IMR-90 (cell line): ENCODE data around the gene RNF11. TPM values are rescaled to one million over a fixed set of nuclear protein-coding genes. Genes with fewer than 3 reads are reported as not detected.

ENCODE experiments used
- ATAC-seq: fragments of 200-7000 bp; cut with Tn5 transposase; 2 replicates; pipeline ENCODE4 v1.9.1; 2020; ENCODE audit warnings: low read depth, mild to moderate bottlenecking, moderate library complexity
- BruUV-seq: library from RNA; stranded (reverse); fragments of 400-500 nt; replicated peaks from 2 replicates; lab custom pipeline; 2021; lab: Mats Ljungman, UMichigan
- CTCF ChIA-PET: fragments of 300-600 bp; formaldehyde crosslinking; extraction: SDS; loops from one replicate; lab custom pipeline; 2021; ENCODE audit warnings: antibody characterized with exemption; lab: Yijun Ruan, JAX
- POLR2A ChIA-PET: fragments of 300-600 bp; sonication (Branson Sonifier 250); formaldehyde crosslinking; loops from one replicate; lab custom pipeline; 2022; ENCODE audit warnings: antibody characterized with exemption; ENCODE audit not compliant: unreplicated experiment; lab: Charles Lee
- DNase-seq: peaks from one replicate; pipeline ENCODE4 v3.0.0; 2013
- H2AFZ ChIP-seq: replicated peaks from 2 replicates; pipeline ENCODE3; 2013; ENCODE audit warnings: low read length, mild to moderate bottlenecking; ENCODE audit not compliant: poor library complexity
- H2AK5ac ChIP-seq: 2 replicates; pipeline ENCODE4 v1.6.1; 2013; ENCODE audit warnings: low read depth, low read length, inconsistent platforms
- H2AK9ac ChIP-seq: replicated peaks from 2 replicates; pipeline ENCODE3; 2013; ENCODE audit warnings: mild to moderate bottlenecking, low read depth, low read length, moderate library complexity; ENCODE audit not compliant: poor library complexity
- H2BK120ac ChIP-seq: 2 replicates; pipeline ENCODE4 v1.6.1; 2013; ENCODE audit warnings: low read depth, low read length, inconsistent platforms
- H2BK15ac ChIP-seq: 3 replicates; pipeline ENCODE4 v1.6.1; 2013; ENCODE audit warnings: low read depth, low read length, inconsistent platforms
- H2BK20ac ChIP-seq: 2 replicates; pipeline ENCODE4 v1.6.1; 2013; ENCODE audit warnings: low read depth, mild to moderate bottlenecking, inconsistent platforms, low read length, moderate library complexity
- H2BK5ac ChIP-seq: 2 replicates; pipeline ENCODE4 v1.6.1; 2013; ENCODE audit warnings: mild to moderate bottlenecking, low read depth, low read length, inconsistent platforms; ENCODE audit not compliant: poor library complexity, severe bottlenecking
- H3K14ac ChIP-seq: replicated peaks from 2 replicates; pipeline ENCODE4 v1.6.1; 2013; ENCODE audit warnings: low read depth, low read length, inconsistent platforms
- H3K18ac ChIP-seq: 2 replicates; pipeline ENCODE4 v1.6.1; 2013; ENCODE audit warnings: low read depth, low read length, control low read depth
- H3K23ac ChIP-seq: 2 replicates; pipeline ENCODE4 v1.6.1; 2013; ENCODE audit warnings: low read depth, low read length, inconsistent platforms
- H3K27ac ChIP-seq: 2 replicates; pipeline ENCODE4 v1.5.1; 2013; ENCODE audit warnings: mild to moderate bottlenecking, control low read depth, low read length; ENCODE audit not compliant: insufficient read depth
- H3K27me3 ChIP-seq: 2 replicates; pipeline ENCODE4 v1.6.1; 2013; ENCODE audit warnings: low read length; ENCODE audit not compliant: control insufficient read depth, insufficient read depth
- H3K36me3 ChIP-seq: 2 replicates; pipeline ENCODE4 v1.6.1; 2013; ENCODE audit warnings: low read length, mixed read lengths; ENCODE audit not compliant: control insufficient read depth, insufficient read depth
- H3K4ac ChIP-seq: 2 replicates; pipeline ENCODE4 v1.6.1; 2013; ENCODE audit warnings: low read depth, low read length, inconsistent platforms
- H3K4me1 ChIP-seq: 2 replicates; pipeline ENCODE4 v1.6.1; 2013; ENCODE audit warnings: low read length, mixed read lengths; ENCODE audit not compliant: control insufficient read depth, insufficient read depth
- H3K4me2 ChIP-seq: 2 replicates; pipeline ENCODE4 v1.6.1; 2013; ENCODE audit warnings: low read depth, mild to moderate bottlenecking, control low read depth, low read length, moderate library complexity
- H3K4me3 ChIP-seq: 2 replicates; pipeline ENCODE4 v1.5.1; 2013; ENCODE audit warnings: low read depth, mild to moderate bottlenecking, control low read depth, low read length, moderate library complexity; ENCODE audit not compliant: insufficient read depth
- H3K56ac ChIP-seq: 2 replicates; pipeline ENCODE4 v1.6.1; 2013; ENCODE audit warnings: low read length, inconsistent platforms; ENCODE audit not compliant: insufficient read depth; ENCODE audit errors: extremely low read depth
- H3K79me1 ChIP-seq, 2 experiments: 2 replicates each; pipeline ENCODE4 v1.6.1; 2013; ENCODE audit warnings: low read length in 2 of 2, inconsistent platforms in 1 of 2, low read depth in 1 of 2
- H3K9ac ChIP-seq: 2 replicates; pipeline ENCODE4 v1.6.1; 2013; ENCODE audit warnings: low read depth, low read length, control low read depth
- H3K9me1 ChIP-seq: 2 replicates; pipeline ENCODE4 v1.6.1; 2013; ENCODE audit warnings: low read length, inconsistent platforms; ENCODE audit not compliant: insufficient read depth
- H3K9me3 ChIP-seq: 2 replicates; pipeline ENCODE4 v1.6.1; 2013; ENCODE audit warnings: low read length; ENCODE audit not compliant: control insufficient read depth, insufficient read depth
- H4K20me1 ChIP-seq: 2 replicates; pipeline ENCODE4 v1.6.1; 2013; ENCODE audit warnings: low read length, inconsistent platforms; ENCODE audit not compliant: insufficient read depth
- H4K5ac ChIP-seq: 2 replicates; pipeline ENCODE4 v1.6.1; 2013; ENCODE audit warnings: mild to moderate bottlenecking, low read depth, low read length, control low read depth
- H4K8ac ChIP-seq, 2 experiments: 2 replicates each; pipeline ENCODE4 v1.6.1; 2013; ENCODE audit warnings: low read depth in 2 of 2, low read length in 2 of 2, control low read depth in 1 of 2, inconsistent platforms in 1 of 2
- H4K91ac ChIP-seq: 2 replicates; pipeline ENCODE4 v1.6.1; 2013; ENCODE audit warnings: low read depth, low read length, inconsistent platforms; ENCODE audit not compliant: insufficient read depth
- MAFK ChIP-seq: IDR thresholded peaks from 2 replicates; pipeline ENCODE4 v1.6.1; 2012; ENCODE audit warnings: low read depth, low read length, improper control_type of control experiment
- MXI1 ChIP-seq: IDR thresholded peaks from 2 replicates; pipeline ENCODE4 v1.6.1; 2012; ENCODE audit warnings: low read depth, mild to moderate bottlenecking, low read length, moderate library complexity, borderline replicate concordance
- NFE2L2 ChIP-seq: fragments of 150-350 bp; IDR thresholded peaks from 2 replicates; pipeline ENCODE4 v1.6.1; 2016; ENCODE audit warnings: low read depth, mild to moderate bottlenecking, low read length
- WGBS, 2 experiments: methylation state at CpG; one replicate each; pipeline versions ENCODE4 v1.1.5 to v1.1.7; 2013; ENCODE audit warnings: missing lambda C conversion rate in 2 of 2; ENCODE audit not compliant: insufficient read length in 1 of 2; ENCODE audit errors: extremely low coverage in 2 of 2; 5-methylcytosine and 5-hydroxymethylcytosine counted together
- dilution Hi-C: fragments of 300-500 bp; cut with HindIII; formaldehyde crosslinking; loops from one replicate; pipeline ENCODE4 v1.14.3; 2018; ENCODE audit warnings: low sequenced_read_pairs; ENCODE audit not compliant: unreplicated experiment
- in situ Hi-C: fragments of 300-500 bp; cut with MboI; formaldehyde crosslinking; loops from 3 replicates; pipeline ENCODE4 v1.14.3; 2019; ENCODE audit warnings: low sequenced_read_pairs, inconsistent platforms, mixed read lengths
- intact Hi-C: fragments of 100-400 bp; cut with micrococcal nuclease; formaldehyde crosslinking; loops from 2 replicates; pipeline ENCODE4 v1.10.0; 2022
- polyA plus RNA-seq, 3 experiments: library from polyadenylated mRNA; depleted of rRNA; stranded (reverse); fragments of >200 nt; gene quantifications; 2 replicates each; pipeline ENCODE4 v1.2.3, GENCODE V29; 2012; ENCODE audit warnings: low replicate concordance in 1 of 3
- total RNA-seq: library from RNA; depleted of rRNA; stranded (reverse); fragments of >200 nt; gene quantifications from 2 replicates; pipeline ENCODE4 v1.2.3, GENCODE V29; 2012
- TF ChIP-seq, protein P1 (sequence below): fragments of 150-350 bp; IDR thresholded peaks from 2 replicates; pipeline ENCODE4 v1.6.1; 2016; ENCODE audit warnings: low read depth, mild to moderate bottlenecking, low read length, moderate library complexity, borderline replicate concordance

RNF11 gene
- total and polyA plus RNA-seq, 2 of the 4 experiments (the other 2 are of a cell fraction): 63.3 to 64.1 TPM

DNA sequence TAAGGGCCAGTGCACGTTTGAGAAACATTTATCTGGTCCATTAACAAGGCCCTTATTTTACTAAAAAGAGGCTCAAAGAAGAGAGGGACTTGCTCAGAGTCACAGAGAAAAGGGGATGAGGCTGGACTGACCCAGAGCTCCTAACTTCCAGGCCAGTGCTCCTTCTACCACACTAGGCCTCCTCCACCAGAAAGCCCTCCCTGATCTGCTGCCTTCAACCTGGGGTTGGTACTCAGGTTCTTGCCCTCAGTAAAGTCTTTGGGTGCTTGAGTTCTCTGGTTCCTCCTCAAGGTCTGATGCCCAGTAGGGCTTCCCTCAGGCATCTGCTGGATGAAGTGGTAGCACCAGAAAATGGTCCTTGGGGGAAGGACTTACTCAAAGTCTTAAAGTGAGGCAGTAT is 68.3 kb downstream of the RNF11 start:
- H3K18ac ChIP-seq: no peak overlapping the region
- intact Hi-C loops: no loop called here
- no peak overlapping the region for H3K9ac ChIP-seq
- H3K4me3 ChIP-seq: no peak overlapping the region
- H3K27ac ChIP-seq: no peak overlapping the region
- H3K56ac ChIP-seq: no peak overlapping the region
- H2BK120ac ChIP-seq: no peak overlapping the region
- H3K27me3 ChIP-seq: no peaks in the 10 kb centered on the region; the same call in 1 of the 2 replicates
- no peak overlapping the region for H3K4ac ChIP-seq
- H3K4me2 ChIP-seq: no peak overlapping the region
- H3K4me1 ChIP-seq: no peaks in the 10 kb centered on the region; the same call in 1 of the 2 replicates
- BruUV-seq: no TSS peak
- DNase-seq (no peak), ATAC-seq (no peak)
- no peaks in the 10 kb centered on the region for H3K9me3 ChIP-seq
- CTCF ChIA-PET: interaction anchor here (0.6 kb wide), 1 partner anchor 97 kb away, joined by 3 read pairs; no protein-coding TSS in a partner anchor
- H3K23ac ChIP-seq: no peak overlapping the region
- H3K36me3 ChIP-seq: no peaks in the 10 kb centered on the region
- H2BK5ac ChIP-seq: no peak overlapping the region
- H4K5ac ChIP-seq: no peak overlapping the region
- no peak overlapping the region for H4K8ac ChIP-seq
- H2BK20ac ChIP-seq: no peak overlapping the region
- POLR2A ChIA-PET: no interaction called here
- no peak overlapping the region for H2BK15ac ChIP-seq
- H4K91ac ChIP-seq: no peak overlapping the region
- WGBS, 2 experiments: no CpG with 5 or more reads among the region's 1 CpG
- H2AFZ ChIP-seq: no peak overlapping the region
- TF ChIP-seq MAFK (no peak), NFE2L2 (no peak), MXI1 (no peak)
- TF ChIP-seq, protein P1, sequence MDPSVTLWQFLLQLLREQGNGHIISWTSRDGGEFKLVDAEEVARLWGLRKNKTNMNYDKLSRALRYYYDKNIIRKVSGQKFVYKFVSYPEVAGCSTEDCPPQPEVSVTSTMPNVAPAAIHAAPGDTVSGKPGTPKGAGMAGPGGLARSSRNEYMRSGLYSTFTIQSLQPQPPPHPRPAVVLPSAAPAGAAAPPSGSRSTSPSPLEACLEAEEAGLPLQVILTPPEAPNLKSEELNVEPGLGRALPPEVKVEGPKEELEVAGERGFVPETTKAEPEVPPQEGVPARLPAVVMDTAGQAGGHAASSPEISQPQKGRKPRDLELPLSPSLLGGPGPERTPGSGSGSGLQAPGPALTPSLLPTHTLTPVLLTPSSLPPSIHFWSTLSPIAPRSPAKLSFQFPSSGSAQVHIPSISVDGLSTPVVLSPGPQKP: no peak
- H3K9me1 ChIP-seq: peaks cover 9% of the 10 kb centered on the region; the same call in 1 of the 2 replicates
- in situ Hi-C loops: no loop called here
- H4K20me1 ChIP-seq: no peaks in the 10 kb centered on the region
- no peaks in the 10 kb centered on the region for H3K79me1 ChIP-seq
- no peak overlapping the region for H2AK9ac ChIP-seq
- H3K14ac ChIP-seq: no peak overlapping the region
- dilution Hi-C loops: no loop called here
- H2AK5ac ChIP-seq: no peak overlapping the region
